ENCODE data around the gene EIF4E3.

DNA sequence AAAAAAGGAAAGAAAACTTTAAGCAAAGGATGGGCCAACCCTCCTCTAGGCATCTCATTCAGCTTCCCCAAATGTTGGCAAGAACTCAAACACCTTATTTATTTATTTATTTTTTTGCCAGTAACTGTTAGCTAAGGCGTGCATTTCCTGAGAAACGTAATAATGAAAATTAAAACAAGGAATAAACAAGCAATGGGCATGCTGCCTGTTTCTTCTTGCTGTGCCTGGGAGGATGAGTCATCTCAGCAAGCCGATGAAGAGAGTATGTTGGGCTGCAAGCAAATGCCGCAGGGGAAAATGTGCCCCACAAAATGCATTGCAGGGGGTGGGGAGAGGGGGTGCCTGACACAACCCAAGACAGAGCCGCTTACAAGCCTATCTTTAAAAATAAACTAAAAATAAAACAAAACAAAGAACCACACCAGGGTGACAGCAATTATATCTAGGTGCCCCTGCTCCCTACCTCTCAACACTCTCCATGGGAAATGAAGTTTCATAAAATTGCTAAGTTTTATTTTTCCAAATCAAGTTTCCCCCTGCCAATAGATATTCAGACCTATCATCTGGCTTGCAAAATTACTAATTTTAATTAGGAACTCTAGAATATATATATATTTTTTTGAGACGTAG is 40.3 kb downstream of the EIF4E3 start:
- TF ChIP-seq POLR2A (IDR thresholded peaks at IDR 0.05), result no peak
- TF ChIP-seq CTCF (IDR thresholded peaks at IDR 0.05), result no peak

All from uterus (tissue), 2 donors.